ENCODE measurements around the gene AGBL3. TPM values are rescaled to one million over a fixed set of nuclear protein-coding genes. Genes with fewer than 3 reads are reported as not detected.

The AGBL3 gene
- total and polyA plus RNA-seq, 2 of the 8 experiments (the other 6 are each of a cell fraction or from before 2014, with no cell fraction given) = 1.1 to 1.9 TPM

GRCh38 chr7:135168489-135169140, 182.3 kb downstream of the AGBL3 start:
- H3K23me2 ChIP-seq (ENCODE audit: low read depth, low read length) = no peaks in the 10 kb centered on the region; the same call in 1 of the 2 replicates
- ChIA-PET CTCF (ENCODE audit: partially characterized antibody) (interaction anchor here (0.7 to 2.5 kb wide), 10 partner anchors 11 to 535 kb away, joined by 3 to 12 read pairs (median 4); partner anchors contain the start of gene AGBL3), POLR2A (ENCODE audit: partially characterized antibody) (interaction anchor here (1.9 to 4.7 kb wide), 3 partner anchors 10 to 182 kb away, joined by 7 to 32 read pairs (median 13); partner anchors contain the start of gene AGBL3)
- H3K9me3 ChIP-seq (ENCODE audit: insufficient read depth in 2 of 2, low read depth in 1 of 2, low read length in 1 of 2) = no peaks in the 10 kb centered on the region; a peak in 1 of 4 replicates
- H3K4me2 ChIP-seq (ENCODE audit: insufficient read depth in 1 of 2, low read depth in 2 of 2, low read length in 2 of 2) = peak overlapping the region; percentile 80 to 85; a peak in 2 of 4 replicates
- H3K79me1 ChIP-seq (ENCODE audit: low read depth, low read length) = no peaks in the 10 kb centered on the region; the same call in 1 of the 2 replicates
- H2AFZ ChIP-seq (ENCODE audit: low read length) = no peak overlapping the region
- H3K56ac ChIP-seq (replicated peaks; ENCODE audit: insufficient read length, low read depth, low read length) = peak overlapping the region; percentile 8
- no peak overlapping the region for H4K8ac ChIP-seq (ENCODE audit: extremely low read depth, insufficient read depth, low read length)
- no peak overlapping the region; the same call in 1 of the 2 replicates for H2AK5ac ChIP-seq (ENCODE audit: low read depth, low read length)
- no peak overlapping the region for H3K23ac ChIP-seq (ENCODE audit: insufficient read length)
- DNase-seq (ENCODE audit: low read depth in 1 of 2, low spot score in 2 of 2) (no peak), FAIRE-seq (no peak)
- WGBS, 2 experiments (ENCODE audit: extremely low coverage in 1 of 2, insufficient coverage in 1 of 2, insufficient read length in 1 of 2, insufficient replicate concordance in 2 of 2, low coverage in 1 of 2, low lambda C conversion rate in 2 of 2, missing lambda C conversion rate in 1 of 2) = 94% methylated on average over 12 of the region's 13 CpGs; no CpG with 5 or more reads in 1 of the 2 experiments
- peaks cover 1 to 16% (median 3%) of the 10 kb centered on the region in 4 experiments; a peak in 4 of 7 replicates for H3K4me1 ChIP-seq (replicated peaks in 1 of 4; ENCODE audit: control insufficient read depth in 3 of 4, insufficient read depth in 4 of 4, low read length in 3 of 4)
- H3K27me3 ChIP-seq (replicated peaks in 1 of 4; ENCODE audit: control insufficient read depth in 3 of 4, extremely low read depth in 1 of 4, insufficient read depth in 3 of 4, low read length in 3 of 4) = no peaks in the 10 kb centered on the region
- H3K4ac ChIP-seq (replicated peaks; ENCODE audit: insufficient read length, low read depth, low read length) = no peak overlapping the region
- H3K79me2 ChIP-seq (ENCODE audit: control insufficient read depth in 1 of 2, insufficient read depth in 2 of 2, low read length in 2 of 2) = peaks cover 0 to 20% of the 10 kb centered on the region in 2 experiments; a peak in 2 of 4 replicates
- H2BK20ac ChIP-seq (ENCODE audit: low read length) = no peak overlapping the region
- H4K20me1 ChIP-seq (replicated peaks in 1 of 2; ENCODE audit: control insufficient read depth in 1 of 2, insufficient read depth in 2 of 2, low read length in 2 of 2) = peaks cover 0 to 4% of the 10 kb centered on the region in 2 experiments
- no peak overlapping the region for H3K9ac ChIP-seq (replicated peaks in 1 of 4; ENCODE audit: extremely low read depth in 1 of 4, low read depth in 3 of 4, low read length in 3 of 4)
- no peak overlapping the region for H3K4me3 ChIP-seq (ENCODE audit: extremely low read depth in 1 of 4, insufficient read depth in 2 of 4, low read depth in 3 of 4, low read length in 4 of 4)
- no peak overlapping the region for H4K5ac ChIP-seq (ENCODE audit: insufficient read length, low read depth, low read length)
- peak overlapping the region; percentile 29; the same call in 1 of the 2 replicates for H2BK5ac ChIP-seq (ENCODE audit: low read depth, low read length)
- H3K36me3 ChIP-seq (ENCODE audit: control insufficient read depth in 2 of 4, insufficient read depth in 4 of 4, low read length in 3 of 4) = peaks cover 16 to 45% (median 37%) of the 10 kb centered on the region in 4 experiments
- no peak overlapping the region; the same call in 1 of the 2 replicates for H3K18ac ChIP-seq (ENCODE audit: extremely low read depth, low read length)
- no peak overlapping the region for H2BK12ac ChIP-seq (ENCODE audit: low read depth, low read length)
- TF ChIP-seq MAX (IDR thresholded peaks at IDR 0.05) = no peak
- TF ChIP-seq TEAD4 (IDR thresholded peaks at IDR 0.05; ENCODE audit: low read depth, low read length) = no peak
- TF ChIP-seq YY1 (IDR thresholded peaks at IDR 0.05; ENCODE audit: low read depth, low read length) = no peak
- H2BK120ac ChIP-seq (replicated peaks; ENCODE audit: low read depth, low read length) = no peak overlapping the region
- no peak overlapping the region for H3K14ac ChIP-seq (ENCODE audit: insufficient read length)
- H2BK15ac ChIP-seq (ENCODE audit: low read length) = no peak overlapping the region
- H4K91ac ChIP-seq (replicated peaks; ENCODE audit: insufficient read length, low read length) = no peak overlapping the region
- no peak overlapping the region for H3K27ac ChIP-seq (ENCODE audit: low read depth, low read length)

All from H1 (cell line).